Bone marrow (tissue), 2 donors: ENCODE results near the gene USP24.
A peak's percentile ranks its signal among the peaks of the same experiment; 100 is the strongest.
"Not testable (repeated sequence)": the region's sequence is repeated elsewhere in the genome, so short reads cannot be mapped to it uniquely, and the experiment has no call there.

Source experiments
- DNase-seq, 2 donors: peaks; one replicate each; lab custom pipeline; 2025; lab: John Stamatoyannopoulos, UW

The USP24 gene

GRCh38 chr1:55229726-55230125, 14.6 kb upstream of the USP24 start:
- DNase-seq: not testable (repeated sequence)

- DNase-seq: no peak
Measured at GRCh38 chr1:55225228-55225627, 10.1 kb upstream of the USP24 start.

- no peak for DNase-seq
Measured at GRCh38 chr1:55224729-55225128, 9.6 kb upstream of the USP24 start.

- DNase-seq: no peak
Measured at GRCh38 chr1:55222152-55222551, 7.0 kb upstream of the USP24 start.

- DNase-seq: peak in 1 of 2 donors; percentile 94
Measured at GRCh38 chr1:55217226-55217986, 2.2 kb upstream of the USP24 start.

GRCh38 chr1:55216096-55216495, 932 bp upstream of the USP24 start:
- DNase-seq: no peak

- no peak for DNase-seq
Measured at GRCh38 chr1:55214934-55215193, 300 bp downstream of the USP24 start.

- DNase-seq: no peak
Measured at GRCh38 chr1:55214212-55214933, 791 bp downstream of the USP24 start.

- no peak for DNase-seq
Measured at GRCh38 chr1:55213885-55214211, 1.3 kb downstream of the USP24 start.

- no peak for DNase-seq
Measured at GRCh38 chr1:55213151-55213884, 1.8 kb downstream of the USP24 start.

GRCh38 chr1:55212349-55213150, 2.6 kb downstream of the USP24 start:
- no peak for DNase-seq

- DNase-seq: no peak
Measured at GRCh38 chr1:55211863-55212262, 3.3 kb downstream of the USP24 start.

- DNase-seq: no peak
Measured at GRCh38 chr1:55210990-55211801, 4.0 kb downstream of the USP24 start.

- DNase-seq: no peak
Measured at GRCh38 chr1:55209247-55209646, 5.9 kb downstream of the USP24 start.

GRCh38 chr1:55206210-55206609, 9.0 kb downstream of the USP24 start:
- no peak for DNase-seq

- DNase-seq: no peak
Measured at GRCh38 chr1:55204997-55205396, 10.2 kb downstream of the USP24 start.

- DNase-seq: no peak
Measured at GRCh38 chr1:55203064-55203463, 12.1 kb downstream of the USP24 start.

- DNase-seq: no peak
Measured at GRCh38 chr1:55200667-55201066, 14.5 kb downstream of the USP24 start.

GRCh38 chr1:55199735-55200134, 15.4 kb downstream of the USP24 start:
- DNase-seq: not testable (repeated sequence)

GRCh38 chr1:55198044-55198443, 17.1 kb downstream of the USP24 start:
- DNase-seq: no peak

- DNase-seq: no peak
Measured at GRCh38 chr1:55197099-55197498, 18.1 kb downstream of the USP24 start.
